K562 (cell line): ENCODE data around the gene RGS14. TPM values are rescaled to one million over a fixed set of nuclear protein-coding genes. Genes with fewer than 3 reads are reported as not detected.

Experiments used
- CBFB ChIP-seq: sonication (generic); formaldehyde crosslinking; IDR thresholded peaks from 2 replicates; pipeline ENCODE4 v1.4.0; 2020; ENCODE audit warnings: mild to moderate bottlenecking, missing genetic modification reagents
- CTCFL ChIP-seq: IDR thresholded peaks from 2 replicates; pipeline ENCODE4 v1.6.1; 2011; ENCODE audit warnings: borderline replicate concordance, low read depth, mild to moderate bottlenecking, moderate library complexity, low read length; ENCODE audit not compliant: insufficient read depth, poor library complexity, severe bottlenecking
- E2F8 ChIP-seq: fragments of 450-650 bp; IDR thresholded peaks from 2 replicates; pipeline ENCODE4 v1.7.1; 2018; ENCODE audit warnings: mild to moderate bottlenecking, low read depth; ENCODE audit not compliant: partially characterized antibody
- FOXA1 ChIP-seq: fragments of 450-650 bp; IDR thresholded peaks from 2 replicates; pipeline ENCODE4 v1.6.1; 2016; ENCODE audit warnings: mild to moderate bottlenecking, borderline replicate concordance
- FOXP4 ChIP-seq: sonication (generic); formaldehyde crosslinking; IDR thresholded peaks from 2 replicates; pipeline ENCODE4 v1.8.0; 2022; ENCODE audit warnings: mild to moderate bottlenecking, missing genetic modification reagents, borderline replicate concordance
- HBP1 ChIP-seq: fragments of 450-650 bp; formaldehyde crosslinking; IDR thresholded peaks from 2 replicates; pipeline ENCODE4 v1.4.0; 2022; ENCODE audit warnings: missing genetic modification characterization
- KDM4B ChIP-seq, 2 experiments: fragments of 450-650 bp in 1 of 2; sonication (generic) in 1 of 2; IDR thresholded peaks; 2 replicates each; pipeline ENCODE4 v1.6.1; 2016 to 2017; ENCODE audit warnings: borderline replicate concordance in 2 of 2, antibody characterized with exemption in 1 of 2, low read depth in 1 of 2, mild to moderate bottlenecking in 1 of 2
- RBM34 ChIP-seq: fragments of 200-400 bp; formaldehyde crosslinking; IDR thresholded peaks from 2 replicates; pipeline ENCODE4 v1.6.1; 2018; ENCODE audit warnings: low read length, borderline replicate concordance; ENCODE audit not compliant: insufficient read depth
- RNF2 ChIP-seq: sonication (generic); IDR thresholded peaks from 2 replicates; pipeline ENCODE4 v1.6.1; 2016
- ZBED1 ChIP-seq: IDR thresholded peaks from 2 replicates; pipeline ENCODE4 v1.6.1; 2014
- ZBTB26 ChIP-seq: fragments of 450-650 bp; formaldehyde crosslinking; IDR thresholded peaks from 2 replicates; pipeline ENCODE4 v1.4.0; 2022; ENCODE audit warnings: missing genetic modification characterization
- ZBTB9 ChIP-seq: fragments of 450-650 bp; formaldehyde crosslinking; IDR thresholded peaks from 2 replicates; pipeline ENCODE4 v1.4.0; 2020; ENCODE audit warnings: mild to moderate bottlenecking, moderate library complexity
- ZNF584 ChIP-seq: fragments of 200-800 bp; sonication (Bioruptor generic); IDR thresholded peaks from 2 replicates; pipeline ENCODE4 v1.6.1; 2016; ENCODE audit warnings: low read depth, mild to moderate bottlenecking, missing genetic modification characterization, missing compliant biosample characterization
- ZNF830 ChIP-seq: fragments of 250-450 bp; sonication (Bioruptor Pico); IDR thresholded peaks from 2 replicates; pipeline ENCODE4 v1.5.0; 2021; ENCODE audit warnings: mild to moderate bottlenecking
- polyA plus RNA-seq, 8 experiments: library from polyadenylated mRNA; depleted of rRNA in 4 of 8; stranded (reverse) in 5 of 8; unstranded in 3 of 8; fragments of >200 nt; fragmentation: Nextera tagmentation in 2 of 8; fragmentation: Illumina TruSeq in 1 of 8; extraction: Ambion mirVana in 2 of 8; extraction: Trizol in 1 of 8; gene quantifications; 2 replicates each; pipeline versions ENCODE4 v1.2.1 to v1.2.3, GENCODE V29; 2011 to 2014; ENCODE audit warnings: inconsistent platforms in 1 of 8, missing spikeins in 1 of 8
- total RNA-seq, 7 experiments: library from RNA; depleted of rRNA in 6 of 7; stranded (reverse); fragments of >200 nt in 6 of 7; fragmentation: Illumina TruSeq in 2 of 7; extraction: Trizol in 2 of 7; gene quantifications; 2 replicates each; pipeline versions ENCODE4 v1.2.1 to v1.2.3, GENCODE V29; 2011 to 2021; ENCODE audit warnings: low replicate concordance in 1 of 7

The RGS14 gene
- total and polyA plus RNA-seq, 9 of the 15 experiments (the other 6 are each of a cell fraction or from before 2014, with no cell fraction given) = 0.28 to 75.9 (median 34.5) TPM

GRCh38 chr5:177378884-177379883 is 21.5 kb downstream of the RGS14 start (continued):
- TF ChIP-seq CTCFL (no peak), CBFB (CRISPR knock-in tag) (no peak), ZNF584 (CRISPR knock-in tag) (peak; percentile 85), RNF2 (0 out of 2 replicates have a peak, but pooled peaks have one; percentile 7), ZNF830 (CRISPR knock-in tag) (peak; percentile 62; the same call in 1 of the 2 replicates), ZBTB26 (peak; percentile 32; the same call in 1 of the 2 replicates), KDM4B (IDR thresholded peaks at IDR 0.05; ENCODE audit: borderline replicate concordance in 2 of 2, low read depth in 1 of 2) (no peak; a peak in 1 of 4 replicates), FOXP4 (CRISPR knock-in tag) (no peak), HBP1 (CRISPR knock-in tag) (0 out of 2 replicates have a peak, but pooled peaks have one; percentile 9), ZBED1 (no peak), E2F8 (peak; percentile 22), RBM34 (no peak), FOXA1 (no peak), ZBTB9 (CRISPR knock-in tag) (peak; percentile 86)
